Measurements from ENCODE around the gene SEC16B.

DNA sequence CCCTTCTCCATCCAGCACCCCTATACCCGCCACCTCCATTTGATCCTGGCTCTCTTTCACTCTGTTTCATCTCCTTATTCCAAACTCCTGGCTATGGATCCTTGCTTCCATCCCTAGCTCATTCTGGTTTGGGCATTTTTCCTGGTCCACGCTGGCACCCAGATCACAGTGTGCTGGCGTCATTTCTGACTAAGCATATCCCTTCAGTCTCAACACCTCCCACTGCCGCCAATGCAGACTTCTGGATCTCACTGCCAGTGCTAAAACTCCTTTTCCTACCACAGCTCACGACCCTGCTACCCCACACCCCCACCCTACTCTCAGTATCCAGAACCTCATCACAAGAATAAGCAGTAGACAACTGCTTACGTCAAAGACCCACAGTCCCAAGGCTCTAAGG, 16.3 kb downstream of the SEC16B start:
- TF ChIP-seq, protein P1, sequence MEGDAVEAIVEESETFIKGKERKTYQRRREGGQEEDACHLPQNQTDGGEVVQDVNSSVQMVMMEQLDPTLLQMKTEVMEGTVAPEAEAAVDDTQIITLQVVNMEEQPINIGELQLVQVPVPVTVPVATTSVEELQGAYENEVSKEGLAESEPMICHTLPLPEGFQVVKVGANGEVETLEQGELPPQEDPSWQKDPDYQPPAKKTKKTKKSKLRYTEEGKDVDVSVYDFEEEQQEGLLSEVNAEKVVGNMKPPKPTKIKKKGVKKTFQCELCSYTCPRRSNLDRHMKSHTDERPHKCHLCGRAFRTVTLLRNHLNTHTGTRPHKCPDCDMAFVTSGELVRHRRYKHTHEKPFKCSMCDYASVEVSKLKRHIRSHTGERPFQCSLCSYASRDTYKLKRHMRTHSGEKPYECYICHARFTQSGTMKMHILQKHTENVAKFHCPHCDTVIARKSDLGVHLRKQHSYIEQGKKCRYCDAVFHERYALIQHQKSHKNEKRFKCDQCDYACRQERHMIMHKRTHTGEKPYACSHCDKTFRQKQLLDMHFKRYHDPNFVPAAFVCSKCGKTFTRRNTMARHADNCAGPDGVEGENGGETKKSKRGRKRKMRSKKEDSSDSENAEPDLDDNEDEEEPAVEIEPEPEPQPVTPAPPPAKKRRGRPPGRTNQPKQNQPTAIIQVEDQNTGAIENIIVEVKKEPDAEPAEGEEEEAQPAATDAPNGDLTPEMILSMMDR (conservative IDR thresholded peaks at IDR 0.05; ENCODE audit: low read depth, low read length), result no peak
- no peak for TF ChIP-seq EZH2phosphoT487 (IDR thresholded peaks at IDR 0.05; ENCODE audit: borderline replicate concordance, low read length)
